HCT116 (cell line): Measurements from ENCODE around the gene SCUBE2. TPM values are rescaled to one million over a fixed set of nuclear protein-coding genes. Genes with fewer than 3 reads are reported as not detected.

Source experiments
- ATAC-seq: fragments of 200-7000 bp; cut with Tn5 transposase; 2 replicates; pipeline ENCODE4 v1.9.1; 2020; ENCODE audit warnings: mild to moderate bottlenecking, moderate library complexity
- BruUV-seq: library from RNA; stranded (reverse); fragments of 400-500 nt; replicated peaks from 2 replicates; lab custom pipeline; 2021; lab: Mats Ljungman, UMichigan
- CTCF ChIA-PET: fragments of 300-600 bp; sonication (Branson Sonifier 250); formaldehyde crosslinking; loops from one replicate; lab custom pipeline; 2021; ENCODE audit warnings: antibody characterized with exemption; lab: Charles Lee
- POLR2A ChIA-PET: fragments of 300-600, 350-600 bp; sonication (Branson Sonifier 250); formaldehyde crosslinking; loops from one replicate; lab custom pipeline; 2021; ENCODE audit warnings: antibody characterized with exemption; lab: Charles Lee
- RAD21 ChIA-PET, 2 experiments: fragments of 300-600 bp; sonication (Branson Sonifier 250); formaldehyde crosslinking; loops; one replicate each; lab custom pipeline; 2023; ENCODE audit warnings: low total read pairs in 2 of 2; ENCODE audit not compliant: uncharacterized antibody in 2 of 2, unreplicated experiment in 2 of 2, low non-redundant PET in 1 of 2; lab: Charles Lee
- DNase-seq: peaks from one replicate; pipeline ENCODE4 v3.0.0-alpha.2; 2010; ENCODE audit warnings: low read depth, low spot score
- H2AFZ ChIP-seq: fragments of 200-600 bp; shearing (Covaris generic), sonication (generic); 2 replicates; pipeline ENCODE4 v1.6.1; 2017; ENCODE audit warnings: low read depth, mixed run types, mixed read lengths, antibody characterized with exemption, low read length; ENCODE audit not compliant: poor library complexity, severe bottlenecking
- H3K27ac ChIP-seq: 2 replicates; pipeline ENCODE4 v1.5.1; 2012; ENCODE audit warnings: low read depth, low read length
- H3K27me3 ChIP-seq: fragments of 200-600 bp; sonication (generic); 2 replicates; pipeline ENCODE4 v1.6.1; 2016; ENCODE audit warnings: mixed run types, low read length, mixed read lengths; ENCODE audit not compliant: insufficient read depth
- H3K36me3 ChIP-seq, 2 experiments: fragments of 200-500 bp in 1 of 2; fragments of 200-600 bp in 1 of 2; sonication (Bioruptor generic) in 1 of 2; sonication (generic) in 1 of 2; 2 replicates each; pipeline versions ENCODE4 v1.5.1 to v1.6.1; 2014 to 2016; ENCODE audit warnings: low read length in 2 of 2, inconsistent platforms in 1 of 2, mixed read lengths in 1 of 2, mixed run types in 1 of 2; ENCODE audit not compliant: insufficient read depth in 2 of 2, control insufficient read depth in 1 of 2
- H3K4me1 ChIP-seq, 2 experiments: fragments of 200-600 bp in 1 of 2; sonication (generic) in 1 of 2; 2 replicates each; pipeline versions ENCODE4 v1.5.1 to v1.6.1; 2012 to 2017; ENCODE audit warnings: low read length in 2 of 2, inconsistent platforms in 1 of 2, mild to moderate bottlenecking in 1 of 2, mixed read lengths in 1 of 2, mixed run types in 1 of 2, moderate library complexity in 1 of 2; ENCODE audit not compliant: insufficient read depth in 2 of 2, control insufficient read depth in 1 of 2
- H3K4me2 ChIP-seq: fragments of 200-600 bp; sonication (generic); 2 replicates; pipeline ENCODE4 v1.6.1; 2017; ENCODE audit warnings: mixed run types, low read length, mixed read lengths
- H3K4me3 ChIP-seq, 2 experiments: fragments of 200-600 bp in 1 of 2; sonication (generic) in 1 of 2; replicated peaks in 1 of 2; 2 replicates each; pipeline ENCODE4 v1.5.1; 2011 to 2016; ENCODE audit warnings: low read length in 2 of 2, control low read depth in 1 of 2, low read depth in 1 of 2, mild to moderate bottlenecking in 1 of 2, mixed read lengths in 1 of 2, mixed run types in 1 of 2
- H3K79me2 ChIP-seq: fragments of 200-600 bp; sonication (generic); 2 replicates; pipeline ENCODE4 v1.6.1; 2017; ENCODE audit warnings: mild to moderate bottlenecking, mixed run types, low read length, moderate library complexity, mixed read lengths; ENCODE audit not compliant: insufficient read depth
- H3K9ac ChIP-seq: fragments of 200-600 bp; sonication (generic); 2 replicates; pipeline ENCODE4 v1.6.1; 2016; ENCODE audit warnings: low read length, mixed read lengths
- H3K9me2 ChIP-seq: fragments of 200-600 bp; sonication (generic), shearing (Covaris generic); 2 replicates; pipeline ENCODE4 v1.6.1; 2017; ENCODE audit warnings: mixed run types, mild to moderate bottlenecking, moderate library complexity; ENCODE audit not compliant: insufficient read depth
- H3K9me3 ChIP-seq, 2 experiments: fragments of 200-500 bp in 1 of 2; fragments of 200-600 bp in 1 of 2; sonication (Bioruptor generic) in 1 of 2; sonication (generic) in 1 of 2; 2 replicates each; pipeline ENCODE4 v1.6.1; 2014 to 2017; ENCODE audit warnings: low read length in 2 of 2, mixed read lengths in 2 of 2, inconsistent platforms in 1 of 2, low read depth in 1 of 2, mild to moderate bottlenecking in 1 of 2, mixed run types in 1 of 2, moderate library complexity in 1 of 2; ENCODE audit not compliant: control insufficient read depth in 1 of 2, insufficient read depth in 1 of 2
- H4K20me1 ChIP-seq: fragments of 200-600 bp; sonication (generic), shearing (Covaris generic); 2 replicates; pipeline ENCODE4 v1.6.1; 2017; ENCODE audit warnings: mixed run types, mild to moderate bottlenecking, moderate library complexity; ENCODE audit not compliant: insufficient read depth
- ATF3 ChIP-seq: IDR thresholded peaks from 2 replicates; pipeline ENCODE4 v1.6.1; 2012
- CBX3 ChIP-seq: IDR thresholded peaks from 2 replicates; pipeline ENCODE4 v1.6.1; 2012; ENCODE audit warnings: low read depth
- CEBPB ChIP-seq: IDR thresholded peaks from 2 replicates; pipeline ENCODE4 v1.6.1; 2012; ENCODE audit warnings: low read depth
- CTCF ChIP-seq, 3 experiments: fragments of 200-600 bp in 1 of 3; sonication (generic) in 1 of 3; IDR thresholded peaks in 2 of 3; conservative IDR thresholded peaks in 1 of 3; 2 replicates each; pipeline ENCODE4 v1.5.1; 2012 to 2017; ENCODE audit warnings: low read depth in 2 of 3, low read length in 2 of 3, antibody characterized with exemption in 1 of 3, borderline replicate concordance in 1 of 3, control low read depth in 1 of 3, mild to moderate bottlenecking in 1 of 3, mixed read lengths in 1 of 3, mixed run types in 1 of 3, moderate library complexity in 1 of 3; ENCODE audit not compliant: insufficient read depth in 1 of 3
- EGR1 ChIP-seq: IDR thresholded peaks from 2 replicates; pipeline ENCODE4 v1.6.1; 2012; ENCODE audit warnings: low read depth
- ELF1 ChIP-seq: IDR thresholded peaks from 2 replicates; pipeline ENCODE4 v1.6.1; 2012; ENCODE audit warnings: low read depth, borderline replicate concordance
- EZH2 ChIP-seq: fragments of 200-600 bp; sonication (generic); IDR thresholded peaks from 2 replicates; pipeline ENCODE4 v1.6.1; 2017; ENCODE audit warnings: antibody characterized with exemption, mixed run types
- EZH2phosphoT487 ChIP-seq: fragments of 200-600 bp; IDR thresholded peaks from 2 replicates; pipeline ENCODE4 v1.6.1; 2018; ENCODE audit warnings: antibody characterized with exemption, borderline replicate concordance
- FOSL1 ChIP-seq: IDR thresholded peaks from 2 replicates; pipeline ENCODE4 v1.6.1; 2012; ENCODE audit warnings: low read depth
- JUND ChIP-seq: IDR thresholded peaks from 2 replicates; pipeline ENCODE4 v1.6.1; 2012
- POLR2A ChIP-seq: IDR thresholded peaks from 2 replicates; pipeline ENCODE4 v1.7.0; 2011; ENCODE audit warnings: borderline replicate concordance; ENCODE audit not compliant: insufficient read depth, insufficient read length; ENCODE audit errors: extremely low read depth
- POLR2AphosphoS5 ChIP-seq: IDR thresholded peaks from 2 replicates; pipeline ENCODE4 v1.6.1; 2011; ENCODE audit warnings: mild to moderate bottlenecking, low read depth, low read length, moderate library complexity
- RAD21 ChIP-seq: IDR thresholded peaks from 2 replicates; pipeline ENCODE4 v1.6.1; 2012; ENCODE audit warnings: low read depth, mild to moderate bottlenecking
- SP1 ChIP-seq: IDR thresholded peaks from 2 replicates; pipeline ENCODE4 v1.6.1; 2012; ENCODE audit warnings: low read depth
- SRF ChIP-seq: IDR thresholded peaks from 2 replicates; pipeline ENCODE4 v1.6.1; 2012; ENCODE audit warnings: low read depth
- ZFX ChIP-seq: fragments of 450-650 bp; IDR thresholded peaks from 2 replicates; pipeline ENCODE4 v1.6.1; 2017
- ZNF274 ChIP-seq: fragments of 200-500 bp; sonication (Bioruptor generic); IDR thresholded peaks from 2 replicates; pipeline ENCODE4 v1.6.1; 2014; ENCODE audit warnings: mild to moderate bottlenecking, low read depth, low read length, inconsistent platforms
- intact Hi-C: fragments of 100-400 bp; cut with micrococcal nuclease; formaldehyde crosslinking; loops from 2 replicates; pipeline ENCODE4 v1.10.0; 2022
- total RNA-seq: library from RNA; stranded (reverse); gene quantifications from one replicate; pipeline ENCODE4 v1.2.1, GENCODE V29; 2021; ENCODE audit not compliant: unreplicated experiment

SCUBE2 gene
- total RNA-seq, 1 experiment from 2014 or later = 1.3 TPM

GRCh38 chr11:9082575-9082974 is 8.8 kb downstream of the SCUBE2 start:
- H3K4me3 ChIP-seq = no peak overlapping the region
- H3K27me3 ChIP-seq = no peaks in the 10 kb centered on the region
- H3K4me1 ChIP-seq = no peaks in the 10 kb centered on the region
- no peaks in the 10 kb centered on the region for H3K36me3 ChIP-seq
- H2AFZ ChIP-seq = no peak overlapping the region
- H4K20me1 ChIP-seq = no peaks in the 10 kb centered on the region
- POLR2A ChIA-PET = no interaction called here
- RAD21 ChIA-PET = no interaction called here
- H3K27ac ChIP-seq = no peak overlapping the region
- H3K9me3 ChIP-seq = no peaks in the 10 kb centered on the region
- no peak overlapping the region for H3K9ac ChIP-seq
- ATAC-seq (no peak), DNase-seq (no peak)
- H3K4me2 ChIP-seq = no peak overlapping the region
- intact Hi-C loops = no loop called here
- TF ChIP-seq ZNF274 (no peak), ATF3 (no peak), ZFX (no peak), CBX3 (no peak), CEBPB (no peak), FOSL1 (no peak), ELF1 (no peak), EZH2phosphoT487 (no peak), CTCF (IDR thresholded peaks at IDR 0.05 in 2 of 3, conservative IDR thresholded peaks at IDR 0.05 in 1 of 3; ENCODE audit: borderline replicate concordance in 1 of 3, insufficient read depth in 1 of 3, low read depth in 2 of 3, low read length in 2 of 3) (no peak), RAD21 (no peak), SP1 (no peak), POLR2AphosphoS5 (no peak), JUND (no peak), SRF (no peak), POLR2A (no peak), EZH2 (no peak), EGR1 (no peak)
- no peaks in the 10 kb centered on the region for H3K79me2 ChIP-seq
- BruUV-seq = no TSS peak
- CTCF ChIA-PET = no interaction called here
- no peaks in the 10 kb centered on the region for H3K9me2 ChIP-seq
